Measurements from ENCODE around the gene SLC9A9. TPM values are rescaled to one million over a fixed set of nuclear protein-coding genes. Genes with fewer than 3 reads are reported as not detected.

The SLC9A9 gene
- total and polyA plus RNA-seq, 10 of the 15 experiments (the other 5 are each of a cell fraction or from before 2014, with no cell fraction given), result 3.5 to 14.2 (median 9.3) TPM

- Histone ChIP-seq H3K27me3 (replicated peaks in 1 of 2; ENCODE audit: control insufficient read depth in 2 of 2, insufficient read depth in 2 of 2, low read length in 1 of 2) (no peaks in the 10 kb centered on the region), H3K4me2 (ENCODE audit: control insufficient read depth, insufficient read depth) (no peak overlapping the region), H3K4me3 (no peak overlapping the region), H3K36me3 (ENCODE audit: control insufficient read depth in 2 of 2, insufficient read depth in 2 of 2, low read length in 1 of 2) (no peaks in the 10 kb centered on the region), H2AFZ (ENCODE audit: control insufficient read depth, low read depth, low read length) (no peak overlapping the region), H3K4me1 (ENCODE audit: control insufficient read depth, insufficient read depth, low read length) (no peaks in the 10 kb centered on the region), H3K27ac (ENCODE audit: control insufficient read depth, insufficient read depth) (no peak overlapping the region), H3K9me3 (replicated peaks; ENCODE audit: control insufficient read depth, insufficient read depth, low read length) (no peaks in the 10 kb centered on the region), H3K79me2 (ENCODE audit: control insufficient read depth, insufficient read depth, low read length) (no peaks in the 10 kb centered on the region), H3K9ac (ENCODE audit: control insufficient read depth, insufficient read depth, low read length) (no peak overlapping the region), H4K20me1 (ENCODE audit: control insufficient read depth, insufficient read depth) (no peaks in the 10 kb centered on the region)
- intact Hi-C loops (cut with micrococcal nuclease; ENCODE audit: unreplicated experiment), result no loop called here
- SMC1A ChIA-PET (ENCODE audit: uncharacterized antibody, unreplicated experiment), result interaction anchor here (0.7 kb wide), 1 partner anchor 86 kb away, joined by 3 read pairs; no protein-coding TSS in a partner anchor
- BruUV-seq (replicated peaks), result no TSS peak
- TF ChIP-seq SMAD5 (IDR thresholded peaks at IDR 0.05; ENCODE audit: low read depth) (no peak), SRF (IDR thresholded peaks at IDR 0.05; ENCODE audit: low read depth in 2 of 2, low read length in 2 of 2) (no peak), CTCF (IDR thresholded peaks at IDR 0.05 in 2 of 3, conservative IDR thresholded peaks at IDR 0.05 in 1 of 3; ENCODE audit: control insufficient read depth in 2 of 3, extremely low read depth in 1 of 3, insufficient read depth in 1 of 3, low read depth in 3 of 3, low read length in 3 of 3) (no peak), SMC3 (IDR thresholded peaks at IDR 0.05; ENCODE audit: borderline replicate concordance, low read length) (no peak), RFX5 (IDR thresholded peaks at IDR 0.05; ENCODE audit: low read depth, low read length) (no peak), CHD2 (IDR thresholded peaks at IDR 0.05; ENCODE audit: borderline replicate concordance, low read depth, low read length) (no peak), SREBF2 (IDR thresholded peaks at IDR 0.05; ENCODE audit: low read length) (no peak), JUNB (IDR thresholded peaks at IDR 0.05) (no peak), CHD4 (IDR thresholded peaks at IDR 0.05) (no peak), EZH2 (IDR thresholded peaks at IDR 0.05; ENCODE audit: borderline replicate concordance, control insufficient read depth, low read depth, low read length) (no peak), ZNF622 (IDR thresholded peaks at IDR 0.05) (no peak), CBX5 (IDR thresholded peaks at IDR 0.05; ENCODE audit: low read depth) (no peak), KDM1A (IDR thresholded peaks at IDR 0.05; ENCODE audit: borderline replicate concordance) (no peak), BACH1 (IDR thresholded peaks at IDR 0.05; ENCODE audit: borderline replicate concordance) (no peak), MYB (IDR thresholded peaks at IDR 0.05; ENCODE audit: borderline replicate concordance, low read depth, low read length) (no peak), CBFB (IDR thresholded peaks at IDR 0.05; ENCODE audit: low read depth) (no peak)
- no peak for FAIRE-seq
- ATAC-seq, result no peak
- in situ Hi-C loops (cut with MboI), result no loop called here
- RAD21 ChIA-PET (ENCODE audit: unreplicated experiment), result no interaction called here
- 11% methylated on average over 2 of the region's 2 CpGs for WGBS (ENCODE audit: insufficient coverage, insufficient replicate concordance, low lambda C conversion rate, missing lambda C conversion rate)
- CTCF ChIA-PET, result interaction anchor here (1.3 kb wide), 1 partner anchor 32 kb away, joined by 3 read pairs; no protein-coding TSS in a partner anchor
- DNase-seq (ENCODE audit: low read depth, low spot score), result no peak
- POLR2A ChIA-PET, result no interaction called here
These were observed 514.9 kb downstream of the SLC9A9 start for GRCh38 chr3:143333367-143333766.
